CD4-positive, alpha-beta T cell treated with Interleukin-1 beta for 1 hour (primary cell): ENCODE results near the gene ZNF777.
"Not testable (repeated sequence)": the region's sequence is repeated elsewhere in the genome, so short reads cannot be mapped to it uniquely, and the experiment has no call there.

Experiments used
- DNase-seq, 2 donors: peaks; one replicate each; pipeline ENCODE4 v3.0.0-alpha.2; 2020 to 2022

ZNF777 gene

DNA sequence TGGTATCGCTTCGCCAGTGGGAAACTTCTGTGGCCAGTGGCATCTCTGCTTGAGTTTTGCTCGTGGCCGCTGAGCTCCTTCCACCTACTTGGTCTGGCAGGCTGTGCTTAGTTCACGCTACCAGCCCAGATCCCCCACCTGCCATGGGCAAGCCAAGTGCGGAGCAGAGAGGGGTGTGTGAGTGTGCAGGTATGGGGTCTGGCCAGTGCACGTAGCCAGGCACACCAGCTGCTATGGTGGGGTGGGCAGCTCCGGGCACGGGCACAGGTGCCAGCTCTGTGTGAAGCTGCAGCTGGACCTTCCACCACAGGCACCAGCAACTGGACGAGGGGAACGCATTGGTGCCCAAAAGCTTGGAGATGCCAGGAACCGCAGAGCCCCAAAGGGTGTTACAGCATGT, 56.5 kb downstream of the ZNF777 start:
- no peak for DNase-seq

DNA sequence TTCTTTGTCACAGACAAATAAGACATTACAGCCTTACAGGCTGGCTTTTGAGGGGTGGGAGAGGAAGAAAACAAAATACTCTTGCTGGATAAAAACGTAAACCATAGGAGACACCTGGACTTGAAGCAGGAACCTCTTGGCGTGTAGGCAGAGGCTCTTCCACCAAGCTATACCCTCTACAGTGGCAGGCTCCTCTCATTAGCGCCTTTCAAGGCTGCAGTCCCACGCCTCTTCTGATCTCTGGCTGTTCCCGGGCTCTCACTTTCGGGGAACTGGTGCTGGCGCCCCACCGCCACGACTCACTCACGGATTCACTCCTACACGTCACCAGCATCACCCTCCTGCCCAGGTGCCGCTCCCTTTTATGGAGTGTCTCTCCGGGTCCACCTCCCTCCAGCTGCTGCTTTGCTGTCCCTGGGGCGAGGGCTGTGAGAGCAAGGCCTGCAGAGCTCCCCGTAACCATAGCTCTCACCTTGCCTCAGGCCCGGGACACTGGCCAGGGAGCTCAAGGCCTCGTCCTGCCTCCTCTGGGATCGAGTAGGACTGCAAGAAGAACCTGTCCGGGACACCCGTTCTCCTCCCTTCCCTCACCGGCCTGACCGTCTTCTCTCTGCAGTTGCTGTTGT, 62.6 kb downstream of the ZNF777 start:
- no peak for DNase-seq

DNA sequence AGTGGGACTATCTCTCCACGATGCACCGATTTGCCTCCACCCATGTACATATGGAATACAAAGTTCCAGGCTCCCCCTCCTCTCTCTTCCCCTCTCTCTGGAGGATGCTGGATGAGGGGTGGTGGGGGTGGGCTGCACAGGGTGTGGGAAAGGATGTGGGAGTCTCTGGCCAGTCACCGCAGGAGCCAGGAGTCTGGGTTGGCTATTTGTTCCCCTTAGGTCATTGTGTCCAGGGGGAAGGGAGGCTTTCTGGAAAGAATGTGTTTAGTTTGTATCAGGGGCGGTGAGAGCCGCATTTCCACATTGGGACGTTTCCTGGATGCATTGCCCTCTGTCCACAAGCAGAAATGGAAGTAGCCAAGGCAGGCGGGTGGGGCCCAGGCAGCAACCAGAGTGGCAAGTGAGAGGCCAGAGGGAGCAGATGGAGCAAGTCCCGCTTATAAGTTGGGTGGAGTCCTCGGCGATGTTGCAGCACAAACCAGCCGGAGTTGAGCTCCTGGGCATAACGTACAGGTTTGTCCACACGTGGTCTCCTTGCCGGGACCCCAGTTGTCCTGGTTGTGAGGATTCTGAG, 63.3 kb downstream of the ZNF777 start:
- no peak for DNase-seq

DNA sequence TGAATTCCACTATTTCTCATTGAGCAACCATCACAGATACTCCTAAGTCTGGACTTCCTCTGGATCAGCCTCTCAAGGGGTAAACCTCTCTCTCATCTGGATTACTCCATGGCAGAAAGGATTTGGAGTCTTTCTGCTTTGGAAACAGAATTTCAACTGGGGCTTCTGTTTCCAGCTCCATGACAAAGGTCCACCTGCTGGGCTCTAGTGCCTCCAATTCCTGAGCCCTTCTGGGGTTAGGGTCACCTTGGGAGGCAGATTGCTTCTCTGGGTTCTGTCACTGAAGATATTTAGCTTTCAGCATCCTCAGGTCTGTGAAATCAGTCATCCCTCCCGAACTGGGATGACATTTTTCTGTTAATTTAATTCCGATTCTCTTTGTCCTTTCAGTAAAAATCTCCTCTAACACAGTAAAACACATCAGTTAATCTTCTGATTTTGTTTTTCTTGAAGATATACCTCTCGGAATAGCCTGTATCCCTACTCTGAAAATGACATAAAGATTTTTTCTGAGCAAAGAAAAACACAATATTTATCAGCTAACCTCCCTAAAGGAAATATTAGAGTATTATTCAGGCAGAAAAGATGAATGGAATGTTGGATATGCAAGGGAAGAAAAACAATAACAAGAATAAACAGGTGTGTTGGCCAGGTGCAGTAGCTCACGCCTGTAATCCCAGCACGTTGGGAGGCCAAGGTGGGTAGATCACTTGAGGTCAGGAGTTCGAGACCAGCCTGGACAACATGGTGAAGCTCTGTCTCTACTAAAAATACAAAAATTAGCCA, 72.1 kb downstream of the ZNF777 start:
- not testable (repeated sequence) for DNase-seq

DNA sequence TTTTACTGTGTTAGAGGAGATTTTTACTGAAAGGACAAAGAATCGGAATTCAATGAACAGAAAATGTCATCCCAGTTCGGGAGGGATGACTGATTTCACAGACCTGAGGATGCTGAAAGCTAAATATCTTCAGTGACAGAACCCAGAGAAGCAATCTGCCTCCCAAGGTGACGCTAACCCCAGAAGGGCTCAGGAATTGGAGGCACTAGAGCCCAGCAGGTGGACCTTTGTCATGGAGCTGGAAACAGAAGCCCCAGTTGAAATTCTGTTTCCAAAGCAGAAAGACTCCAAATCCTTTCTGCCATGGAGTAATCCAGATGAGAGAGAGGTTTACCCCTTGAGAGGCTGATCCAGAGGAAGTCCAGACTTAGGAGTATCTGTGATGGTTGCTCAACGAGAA, 74.3 kb downstream of the ZNF777 start:
- not testable (repeated sequence) for DNase-seq

GRCh38 chr7:149385195-149385950, 75.5 kb downstream of the ZNF777 start:
- DNase-seq = no peak
